ENCODE data around the gene TNRC6B. TPM values are rescaled to one million over a fixed set of nuclear protein-coding genes. Genes with fewer than 3 reads are reported as not detected.
A peak's percentile ranks its signal among the peaks of the same experiment; 100 is the strongest.

Gene TNRC6B
- total RNA-seq, 1 donor from 2014 or later: 14.3 TPM

GRCh38 chr22:40238425-40239344, 61.0 kb downstream of the TNRC6B start:
- DNase-seq (ENCODE audit: low read depth in 2 of 2): peak; percentile 14 to 85

- DNase-seq (ENCODE audit: low read depth in 2 of 2): no peak
These were observed 61.6 kb downstream of the TNRC6B start for GRCh38 chr22:40239345-40239683.

GRCh38 chr22:40240160-40240559, 62.4 kb downstream of the TNRC6B start:
- DNase-seq (ENCODE audit: low read depth in 2 of 2): no peak

- no peak for DNase-seq (ENCODE audit: low read depth in 2 of 2)
These were observed 63.0 kb downstream of the TNRC6B start for GRCh38 chr22:40240686-40241085.

- no peak for DNase-seq (ENCODE audit: low read depth in 2 of 2)
These were observed 63.6 kb downstream of the TNRC6B start for GRCh38 chr22:40241200-40241763.

- DNase-seq (ENCODE audit: low read depth in 2 of 2): peak in 1 of 2 donors; percentile 31
These were observed 66.2 kb downstream of the TNRC6B start for GRCh38 chr22:40243891-40244290.

- no peak for DNase-seq (ENCODE audit: low read depth in 2 of 2)
These were observed 66.9 kb downstream of the TNRC6B start for GRCh38 chr22:40244586-40244985.

GRCh38 chr22:40247976-40248375, 70.3 kb downstream of the TNRC6B start:
- no peak for DNase-seq (ENCODE audit: low read depth in 2 of 2)

- no peak for DNase-seq (ENCODE audit: low read depth in 2 of 2)
These were observed 71.6 kb downstream of the TNRC6B start for GRCh38 chr22:40249286-40249685.

GRCh38 chr22:40250608-40251007, 72.9 kb downstream of the TNRC6B start:
- no peak for DNase-seq (ENCODE audit: low read depth in 2 of 2)

GRCh38 chr22:40251106-40251505, 73.4 kb downstream of the TNRC6B start:
- no peak for DNase-seq (ENCODE audit: low read depth in 2 of 2)

- no peak for DNase-seq (ENCODE audit: low read depth in 2 of 2)
These were observed 74.4 kb downstream of the TNRC6B start for GRCh38 chr22:40252146-40252545.

GRCh38 chr22:40256516-40256915, 78.8 kb downstream of the TNRC6B start:
- no peak for DNase-seq (ENCODE audit: low read depth in 2 of 2)

GRCh38 chr22:40258017-40258416, 80.3 kb downstream of the TNRC6B start:
- DNase-seq (ENCODE audit: low read depth in 2 of 2): no peak

GRCh38 chr22:40258501-40258915, 80.8 kb downstream of the TNRC6B start:
- peak; percentile 34 to 46 for DNase-seq (ENCODE audit: low read depth in 2 of 2)

GRCh38 chr22:40261783-40262182, 84.1 kb downstream of the TNRC6B start:
- DNase-seq (ENCODE audit: low read depth in 2 of 2): no peak

GRCh38 chr22:40263191-40263590, 85.5 kb downstream of the TNRC6B start:
- DNase-seq (ENCODE audit: low read depth in 2 of 2): peak; percentile 64 to 81

- DNase-seq (ENCODE audit: low read depth in 2 of 2): peak; percentile 38 to 66
These were observed 88.1 kb downstream of the TNRC6B start for GRCh38 chr22:40265783-40266182.

- no peak for DNase-seq (ENCODE audit: low read depth in 2 of 2)
These were observed 92.3 kb downstream of the TNRC6B start for GRCh38 chr22:40270031-40270430.

- no peak for DNase-seq (ENCODE audit: low read depth in 2 of 2)
These were observed 93.1 kb downstream of the TNRC6B start for GRCh38 chr22:40270748-40271373.

GRCh38 chr22:40271440-40271839, 93.7 kb downstream of the TNRC6B start:
- DNase-seq (ENCODE audit: low read depth in 2 of 2): no peak

GRCh38 chr22:40273319-40273718, 95.6 kb downstream of the TNRC6B start:
- DNase-seq (ENCODE audit: low read depth in 2 of 2): no peak
